Right atrium auricular region (tissue), 2 donors: Measurements from ENCODE around the gene LANCL1. TPM values are rescaled to one million over a fixed set of nuclear protein-coding genes. Genes with fewer than 3 reads are reported as not detected.
"Not testable (repeated sequence)": the region's sequence is repeated elsewhere in the genome, so short reads cannot be mapped to it uniquely, and the experiment has no call there.

Experiments used
- DNase-seq: peaks from one replicate; pipeline ENCODE4 v3.0.0-alpha.2; 2019; ENCODE audit warnings: low spot score
- H3K27ac ChIP-seq, 2 donors: fragments of 200-600 bp; sonication (generic); 1 replicate in 1 of 2; 2 replicates in 1 of 2; pipeline ENCODE4 v1.5.1; 2016 to 2019
- H3K27me3 ChIP-seq, 2 donors: fragments of 200-600 bp; sonication (generic); one replicate each; pipeline versions ENCODE4 v1.5.1 to v1.6.0; 2017 to 2019
- H3K36me3 ChIP-seq: fragments of 200-600 bp; sonication (generic); one replicate; pipeline ENCODE4 v1.5.1; 2016
- H3K4me1 ChIP-seq, 2 donors: fragments of 200-600 bp; sonication (generic); one replicate each; pipeline versions ENCODE4 v1.5.1 to v1.6.0; 2017 to 2019
- H3K4me3 ChIP-seq, 2 donors: fragments of 200-600 bp; sonication (generic); 1 replicate in 1 of 2; 2 replicates in 1 of 2; pipeline ENCODE4 v1.5.1; 2017 to 2019; ENCODE audit warnings: mild to moderate bottlenecking in 1 of 2, moderate library complexity in 1 of 2
- H3K9me3 ChIP-seq, 2 donors: fragments of 200-600 bp; sonication (generic); one replicate each; pipeline ENCODE4 v1.5.1; 2019
- CTCF ChIP-seq, 2 donors: fragments of 200-600 bp; sonication (generic); IDR thresholded peaks; one replicate each; pipeline ENCODE4 v1.5.1; 2019; ENCODE audit warnings: antibody characterized with exemption in 2 of 2
- total RNA-seq, 2 donors: library from RNA; depleted of rRNA; stranded (reverse); fragments of >200 nt; gene quantifications; one replicate each; pipeline ENCODE4 v1.1.0, GENCODE V29; 2016

Gene LANCL1
- total RNA-seq, 2 donors from 2014 or later = 27.4 to 43.2 TPM

GRCh38 chr2:210432633-210433032 lies 43.9 kb downstream of the LANCL1 start:
- no peak overlapping the region for H3K4me3 ChIP-seq
- no peak overlapping the region for H3K27ac ChIP-seq
- H3K36me3 ChIP-seq = peaks cover 46% of the 10 kb centered on the region
- H3K9me3 ChIP-seq = peaks cover 2 to 5% of the 10 kb centered on the region in 2 donors
- H3K4me1 ChIP-seq = no peaks in the 10 kb centered on the region
- no peak for TF ChIP-seq CTCF (IDR thresholded peaks at IDR 0.05)
- DNase-seq = no peak
- H3K27me3 ChIP-seq = no peaks in the 10 kb centered on the region

GRCh38 chr2:210429403-210430137 lies 47.0 kb downstream of the LANCL1 start:
- peaks cover 18% of the 10 kb centered on the region for H3K36me3 ChIP-seq
- H3K4me3 ChIP-seq = no peak overlapping the region
- H3K4me1 ChIP-seq = no peaks in the 10 kb centered on the region
- DNase-seq = no peak
- H3K9me3 ChIP-seq = peaks cover 4 to 35% of the 10 kb centered on the region in 2 donors
- H3K27me3 ChIP-seq = no peaks in the 10 kb centered on the region
- no peak overlapping the region for H3K27ac ChIP-seq
- no peak for TF ChIP-seq CTCF (IDR thresholded peaks at IDR 0.05)

GRCh38 chr2:210428393-210429179 lies 48.0 kb downstream of the LANCL1 start:
- no peaks in the 10 kb centered on the region for H3K27me3 ChIP-seq
- peaks cover 9% of the 10 kb centered on the region for H3K36me3 ChIP-seq
- no peak for TF ChIP-seq CTCF (IDR thresholded peaks at IDR 0.05)
- H3K9me3 ChIP-seq = peaks cover 4 to 44% of the 10 kb centered on the region in 2 donors
- H3K27ac ChIP-seq = no peak overlapping the region
- no peak for DNase-seq
- H3K4me3 ChIP-seq = no peak overlapping the region
- no peaks in the 10 kb centered on the region for H3K4me1 ChIP-seq

DNA sequence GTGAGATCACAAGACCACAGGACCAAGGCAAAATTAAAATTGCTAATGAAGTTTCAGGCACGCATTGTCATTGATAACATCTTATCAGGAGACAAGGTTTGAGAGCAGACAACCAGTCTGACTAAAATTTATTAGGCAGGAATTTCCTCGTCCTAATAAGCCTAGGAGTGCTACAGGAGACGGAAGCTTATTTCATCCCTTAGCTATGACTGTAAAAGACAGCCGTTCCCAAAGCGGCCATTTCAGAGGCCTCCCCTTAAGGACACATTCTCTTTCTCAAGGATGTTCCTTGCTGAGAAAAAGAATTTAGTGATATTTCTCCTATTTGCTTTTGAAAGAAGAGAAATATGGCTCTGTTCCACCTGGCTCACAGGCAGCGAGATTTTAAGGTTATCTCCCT lies 49.2 kb downstream of the LANCL1 start:
- not testable (repeated sequence) for H3K27ac ChIP-seq, DNase-seq, H3K27me3 ChIP-seq, H3K4me1 ChIP-seq, H3K4me3 ChIP-seq, H3K36me3 ChIP-seq
- H3K9me3 ChIP-seq = peaks cover 4 to 44% of the 10 kb centered on the region in 2 donors

DNA sequence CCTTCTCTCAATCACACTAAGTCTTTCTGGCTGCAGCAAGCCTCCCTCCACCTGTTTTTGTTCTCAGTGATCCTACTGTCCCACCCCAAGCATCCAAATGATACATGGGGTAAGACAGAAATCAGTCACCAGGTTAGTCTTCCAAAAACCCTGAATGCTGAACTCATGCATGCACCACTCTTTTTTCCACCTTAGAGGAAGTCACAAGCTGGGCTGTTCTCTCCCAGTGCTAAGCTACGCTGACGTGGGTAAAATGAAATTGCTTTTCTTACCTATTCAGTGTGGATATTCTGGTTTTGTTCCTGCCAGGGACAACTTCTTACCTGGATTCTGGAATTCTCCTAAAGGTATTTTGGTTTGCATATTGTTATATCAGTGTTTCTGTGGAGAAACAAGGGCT lies 54.2 kb downstream of the LANCL1 start:
- no peak for TF ChIP-seq CTCF (IDR thresholded peaks at IDR 0.05)
- no peak overlapping the region for H3K4me3 ChIP-seq
- H3K27me3 ChIP-seq = no peaks in the 10 kb centered on the region
- no peak overlapping the region for H3K27ac ChIP-seq
- no peaks in the 10 kb centered on the region for H3K36me3 ChIP-seq
- DNase-seq = no peak
- H3K4me1 ChIP-seq = no peaks in the 10 kb centered on the region
- H3K9me3 ChIP-seq = peaks cover 0 to 36% of the 10 kb centered on the region in 2 donors

- H3K27me3 ChIP-seq = no peaks in the 10 kb centered on the region
- no peaks in the 10 kb centered on the region for H3K36me3 ChIP-seq
- H3K27ac ChIP-seq = no peak overlapping the region
- no peak for TF ChIP-seq CTCF (IDR thresholded peaks at IDR 0.05)
- no peaks in the 10 kb centered on the region for H3K4me1 ChIP-seq
- DNase-seq = no peak
- no peak overlapping the region for H3K4me3 ChIP-seq
- H3K9me3 ChIP-seq = peaks cover 0 to 32% of the 10 kb centered on the region in 2 donors
These were observed 54.6 kb downstream of the LANCL1 start for GRCh38 chr2:210421916-210422315.
